RWPE2 (cell line): ENCODE data around the gene SNF8.

Experiments used
- ATAC-seq: fragments of 200-7000 bp; cut with Tn5 transposase; 3 replicates; pipeline ENCODE4 v1.9.1; 2021; ENCODE audit warnings: low read depth
- DNase-seq: peaks from one replicate; pipeline ENCODE4 v3.0.0-alpha.2; 2020; ENCODE audit warnings: low spot score
- H3K27ac ChIP-seq: fragments of 450-650 bp; 2 replicates; pipeline ENCODE4 v1.5.1; 2017; ENCODE audit warnings: mild to moderate bottlenecking; ENCODE audit not compliant: poor library complexity, severe bottlenecking
- H3K27me3 ChIP-seq: fragments of 250-450 bp; sonication (Bioruptor Pico); 2 replicates; pipeline ENCODE4 v1.5.1; 2021; ENCODE audit warnings: mild to moderate bottlenecking, moderate library complexity; ENCODE audit not compliant: insufficient read depth, poor library complexity, severe bottlenecking
- H3K36me3 ChIP-seq: fragments of 250-450 bp; sonication (Bioruptor Pico); 2 replicates; pipeline ENCODE4 v1.5.1; 2020; ENCODE audit warnings: low read depth, mild to moderate bottlenecking, moderate library complexity
- H3K4me1 ChIP-seq: fragments of 250-450 bp; sonication (Bioruptor Pico); 2 replicates; pipeline ENCODE4 v1.5.1; 2021; ENCODE audit warnings: mild to moderate bottlenecking, moderate library complexity; ENCODE audit not compliant: insufficient read depth, poor library complexity, severe bottlenecking
- H3K4me3 ChIP-seq: fragments of 250-450 bp; sonication (Bioruptor Pico); 2 replicates; pipeline ENCODE4 v1.5.1; 2021; ENCODE audit warnings: mild to moderate bottlenecking, moderate library complexity; ENCODE audit not compliant: severe bottlenecking
- H3K9me3 ChIP-seq: fragments of 250-450 bp; sonication (Bioruptor Pico); 2 replicates; pipeline ENCODE4 v1.5.1; 2021; ENCODE audit warnings: mild to moderate bottlenecking, moderate library complexity; ENCODE audit not compliant: severe bottlenecking
- CTCF ChIP-seq: fragments of 450-650 bp; IDR thresholded peaks from one replicate; pipeline ENCODE4 v1.5.1; 2017; ENCODE audit warnings: mild to moderate bottlenecking, moderate library complexity; ENCODE audit not compliant: poor library complexity, severe bottlenecking

SNF8 gene

DNA sequence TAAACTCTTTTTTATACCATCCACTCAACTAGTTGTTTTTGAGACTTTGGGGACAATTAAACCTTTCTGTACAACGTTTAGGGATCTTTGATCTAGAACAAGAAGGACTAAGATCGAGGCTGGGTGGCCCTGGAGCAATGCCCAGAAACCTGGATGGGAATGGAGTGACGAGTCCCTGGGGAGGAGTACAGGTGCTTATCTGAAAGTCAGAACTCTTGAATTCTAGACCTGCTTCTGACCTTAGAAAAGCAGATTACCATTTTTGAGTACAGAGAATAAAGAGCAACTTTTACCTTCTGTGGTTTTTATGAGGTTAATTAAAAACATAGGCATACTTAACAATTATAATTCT lies 18.7 kb downstream of the SNF8 start:
- Histone ChIP-seq H3K4me1 (no peaks in the 10 kb centered on the region), H3K27me3 (no peaks in the 10 kb centered on the region), H3K4me3 (no peak overlapping the region), H3K36me3 (peaks cover 98% of the 10 kb centered on the region), H3K27ac (no peak overlapping the region), H3K9me3 (no peaks in the 10 kb centered on the region)
- DNase-seq (no peak), ATAC-seq (no peak)
- no peak for TF ChIP-seq CTCF

DNA sequence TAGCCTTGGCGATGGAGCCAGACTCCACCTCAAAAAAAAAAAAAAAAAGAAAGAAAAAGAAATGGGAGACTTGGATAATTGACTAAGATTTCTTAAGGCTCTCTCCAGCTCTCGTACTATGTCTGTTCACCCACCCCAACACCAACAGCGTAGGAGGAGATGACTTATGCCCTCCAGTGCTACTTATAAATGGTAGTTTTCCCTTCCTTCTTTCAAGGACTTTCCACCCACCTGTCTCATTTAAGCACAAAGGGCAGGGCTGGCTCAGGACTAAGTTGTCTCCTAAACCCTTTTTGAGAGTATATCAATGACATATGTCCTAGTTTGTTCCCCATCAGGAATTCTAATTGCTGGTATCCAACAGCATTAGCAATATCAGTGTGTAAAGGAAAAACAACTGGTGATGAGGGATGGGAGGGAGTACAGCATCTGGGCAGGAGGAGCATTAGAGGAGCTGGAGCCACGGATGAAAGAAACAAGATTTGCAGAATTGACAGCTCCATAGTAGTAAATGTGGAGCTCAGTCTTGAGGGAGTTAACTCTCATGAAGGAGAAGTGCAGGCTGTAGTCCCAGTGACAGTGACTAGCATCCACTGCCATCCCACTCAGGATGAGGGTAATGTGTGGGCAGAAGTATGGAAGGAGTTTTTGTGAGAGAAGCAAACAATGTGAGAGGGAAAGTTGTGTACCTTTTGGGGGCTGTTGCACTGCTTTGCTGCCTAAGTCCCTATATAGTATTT lies 19.2 kb downstream of the SNF8 start:
- DNase-seq (no peak), ATAC-seq (no peak)
- no peak for TF ChIP-seq CTCF
- Histone ChIP-seq H3K27ac (no peak overlapping the region), H3K4me1 (no peaks in the 10 kb centered on the region), H3K36me3 (peaks cover 98% of the 10 kb centered on the region), H3K27me3 (no peaks in the 10 kb centered on the region), H3K9me3 (no peaks in the 10 kb centered on the region), H3K4me3 (no peak overlapping the region)

GRCh38 chr17:48915459-48916282 lies 29.0 kb downstream of the SNF8 start:
- Histone ChIP-seq H3K4me1 (peaks cover 14% of the 10 kb centered on the region), H3K27me3 (no peaks in the 10 kb centered on the region), H3K9me3 (no peaks in the 10 kb centered on the region), H3K27ac (peak overlapping the region; percentile 70), H3K36me3 (peaks cover 98% of the 10 kb centered on the region), H3K4me3 (no peak overlapping the region)
- ATAC-seq (peak; percentile 98), DNase-seq (peak; percentile 86)
- no peak for TF ChIP-seq CTCF

- no peak for ATAC-seq
- no peaks in the 10 kb centered on the region for H3K9me3 ChIP-seq
- peaks cover 77% of the 10 kb centered on the region for H3K36me3 ChIP-seq
- no peaks in the 10 kb centered on the region for H3K27me3 ChIP-seq
- no peak for DNase-seq
- no peak overlapping the region for H3K4me3 ChIP-seq
- peaks cover 28% of the 10 kb centered on the region for H3K4me1 ChIP-seq
- no peak overlapping the region for H3K27ac ChIP-seq
- no peak for TF ChIP-seq CTCF
Observed at GRCh38 chr17:48912476-48912875, 32.2 kb downstream of the SNF8 start.

- DNase-seq (no peak), ATAC-seq (no peak)
- Histone ChIP-seq H3K36me3 (peaks cover 58% of the 10 kb centered on the region), H3K27me3 (no peaks in the 10 kb centered on the region), H3K4me1 (peaks cover 21% of the 10 kb centered on the region), H3K27ac (peak overlapping the region; percentile 86), H3K4me3 (no peak overlapping the region), H3K9me3 (no peaks in the 10 kb centered on the region)
- TF ChIP-seq CTCF = no peak
Observed at GRCh38 chr17:48910370-48910769, 34.3 kb downstream of the SNF8 start.
